Mesenchymal stem cell (in vitro differentiated cells and primary cell): Measurements from ENCODE around the gene ZNG1A.
"Not testable (repeated sequence)": the region's sequence is repeated elsewhere in the genome, so short reads cannot be mapped to it uniquely, and the experiment has no call there.

Experiments
- DNase-seq: peaks from one replicate; pipeline ENCODE4 v3.0.0-alpha.2; 2013
- H2AFZ ChIP-seq: one replicate; pipeline ENCODE4 v1.6.1; 2013; ENCODE audit warnings: low read depth, mild to moderate bottlenecking, control low read depth, inconsistent platforms, low read length, moderate library complexity
- H2AK5ac ChIP-seq: 2 replicates; pipeline ENCODE4 v1.6.1; 2013; ENCODE audit warnings: low read length, moderate library complexity, mild to moderate bottlenecking, inconsistent platforms; ENCODE audit not compliant: severe bottlenecking
- H2BK120ac ChIP-seq: one replicate; pipeline ENCODE4 v1.6.1; 2013; ENCODE audit warnings: low read depth, mild to moderate bottlenecking, inconsistent platforms, low read length, moderate library complexity
- H2BK12ac ChIP-seq, 2 experiments: one replicate each; pipeline ENCODE4 v1.6.1; 2013; ENCODE audit warnings: inconsistent platforms in 2 of 2, low read length in 2 of 2, mild to moderate bottlenecking in 2 of 2, moderate library complexity in 2 of 2, control low read depth in 1 of 2
- H2BK15ac ChIP-seq: one replicate; pipeline ENCODE4 v1.6.1; 2013; ENCODE audit warnings: mild to moderate bottlenecking, low read depth, inconsistent platforms; ENCODE audit not compliant: poor library complexity, severe bottlenecking
- H2BK5ac ChIP-seq: 2 replicates; pipeline ENCODE4 v1.6.1; 2013; ENCODE audit warnings: low read depth, mild to moderate bottlenecking, low read length, control low read depth, inconsistent platforms; ENCODE audit not compliant: poor library complexity, severe bottlenecking
- H3K14ac ChIP-seq, 2 experiments: one replicate each; pipeline ENCODE4 v1.6.1; 2013; ENCODE audit warnings: inconsistent platforms in 2 of 2, low read length in 2 of 2, control low read depth in 1 of 2, mild to moderate bottlenecking in 1 of 2, moderate library complexity in 1 of 2
- H3K18ac ChIP-seq, 2 experiments: one replicate each; pipeline ENCODE4 v1.6.1; 2013; ENCODE audit warnings: inconsistent platforms in 2 of 2, low read length in 2 of 2, control low read depth in 1 of 2, low read depth in 1 of 2, mild to moderate bottlenecking in 1 of 2
- H3K23ac ChIP-seq, 2 experiments: one replicate each; pipeline ENCODE4 v1.6.1; 2013; ENCODE audit warnings: inconsistent platforms in 2 of 2, low read length in 2 of 2, mild to moderate bottlenecking in 2 of 2, moderate library complexity in 2 of 2, control low read depth in 1 of 2
- H3K27ac ChIP-seq: 2 replicates; pipeline ENCODE4 v1.5.1; 2013; ENCODE audit warnings: mild to moderate bottlenecking, moderate library complexity, low read length, control low read depth, inconsistent platforms; ENCODE audit not compliant: poor library complexity, severe bottlenecking
- H3K27me3 ChIP-seq, 2 experiments: 2 replicates each; pipeline versions ENCODE4 v1.6.1 to v1.7.0; 2013; ENCODE audit warnings: low read length in 2 of 2, mild to moderate bottlenecking in 2 of 2, moderate library complexity in 2 of 2, control low read depth in 1 of 2, inconsistent platforms in 1 of 2; ENCODE audit not compliant: control insufficient read depth in 1 of 2, insufficient read depth in 1 of 2
- H3K36me3 ChIP-seq, 2 experiments: 2 replicates each; pipeline versions ENCODE4 v1.6.1 to v1.7.0; 2013; ENCODE audit warnings: low read length in 2 of 2, control low read depth in 1 of 2, inconsistent platforms in 1 of 2, low read depth in 1 of 2, mild to moderate bottlenecking in 1 of 2; ENCODE audit not compliant: insufficient read depth in 2 of 2, control insufficient read depth in 1 of 2
- H3K4ac ChIP-seq, 2 experiments: one replicate each; pipeline ENCODE4 v1.6.1; 2013; ENCODE audit warnings: inconsistent platforms in 2 of 2, low read length in 2 of 2, mild to moderate bottlenecking in 2 of 2, moderate library complexity in 2 of 2, control low read depth in 1 of 2, low read depth in 1 of 2
- H3K4me1 ChIP-seq: 2 replicates; pipeline ENCODE4 v1.6.1; 2013; ENCODE audit warnings: low read depth, low read length, control low read depth; ENCODE audit not compliant: control insufficient read depth, insufficient read depth
- H3K4me2 ChIP-seq: 2 replicates; pipeline ENCODE4 v1.6.1; 2013; ENCODE audit warnings: low read length, mild to moderate bottlenecking, inconsistent platforms; ENCODE audit not compliant: poor library complexity, severe bottlenecking
- H3K4me3 ChIP-seq, 2 experiments: 2 replicates each; pipeline versions ENCODE4 v1.5.1 to v1.7.0; 2013; ENCODE audit warnings: low read length in 2 of 2, mild to moderate bottlenecking in 2 of 2, control low read depth in 1 of 2, low read depth in 1 of 2; ENCODE audit not compliant: insufficient read depth in 1 of 2
- H3K79me1 ChIP-seq: replicated peaks from 2 replicates; pipeline ENCODE4 v1.6.1; 2013; ENCODE audit warnings: mild to moderate bottlenecking, control low read depth, low read length, inconsistent platforms; ENCODE audit not compliant: poor library complexity, severe bottlenecking
- H3K9ac ChIP-seq: 2 replicates; pipeline ENCODE4 v1.7.0; 2013; ENCODE audit warnings: mild to moderate bottlenecking, low read length, moderate library complexity
- H3K9me3 ChIP-seq: 2 replicates; pipeline ENCODE4 v1.7.0; 2013; ENCODE audit warnings: mild to moderate bottlenecking, low read length; ENCODE audit not compliant: control insufficient read depth
- H4K8ac ChIP-seq: one replicate; pipeline ENCODE4 v1.6.1; 2013; ENCODE audit warnings: inconsistent platforms, mild to moderate bottlenecking, low read length, moderate library complexity
- H4K91ac ChIP-seq: one replicate; pipeline ENCODE4 v1.6.1; 2013; ENCODE audit warnings: mild to moderate bottlenecking, low read length, inconsistent platforms
- WGBS: methylation state at CpG from one replicate; pipeline ENCODE4 v1.1.7; 2013; ENCODE audit warnings: mixed read lengths; 5-methylcytosine and 5-hydroxymethylcytosine counted together

The ZNG1A gene

DNA sequence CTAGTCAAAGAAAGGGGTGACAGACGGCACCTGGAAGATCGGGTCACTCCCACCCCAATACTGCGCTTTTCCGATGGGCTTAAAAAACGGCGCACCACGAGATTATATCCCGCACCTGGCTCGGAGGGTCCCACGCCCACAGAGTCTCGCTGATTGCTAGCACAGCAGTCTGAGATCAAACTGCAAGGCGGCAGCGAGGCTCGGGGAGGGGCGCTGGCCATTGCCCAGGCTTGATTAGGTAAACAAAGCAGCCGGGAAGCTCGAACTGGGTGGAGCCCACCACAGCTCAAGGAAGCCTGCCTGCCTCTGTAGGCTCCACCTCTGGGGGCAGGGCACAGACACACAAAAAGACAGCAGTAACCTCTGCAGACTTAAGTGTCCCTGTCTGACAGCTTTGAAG, 39.0 kb downstream of the ZNG1A start:
- not testable (repeated sequence) for H3K23ac ChIP-seq, H3K18ac ChIP-seq, H3K4ac ChIP-seq, H2BK120ac ChIP-seq, H3K4me2 ChIP-seq, DNase-seq, H3K27ac ChIP-seq, H2AK5ac ChIP-seq, H3K4me3 ChIP-seq, H3K4me1 ChIP-seq, H3K9ac ChIP-seq, H2BK15ac ChIP-seq, H3K79me1 ChIP-seq, H3K9me3 ChIP-seq, H2BK12ac ChIP-seq, H3K36me3 ChIP-seq, H2BK5ac ChIP-seq, H3K14ac ChIP-seq, H4K91ac ChIP-seq, H2AFZ ChIP-seq, H3K27me3 ChIP-seq, H4K8ac ChIP-seq
- WGBS: 74% methylated on average over 9 of the region's 17 CpGs

DNA sequence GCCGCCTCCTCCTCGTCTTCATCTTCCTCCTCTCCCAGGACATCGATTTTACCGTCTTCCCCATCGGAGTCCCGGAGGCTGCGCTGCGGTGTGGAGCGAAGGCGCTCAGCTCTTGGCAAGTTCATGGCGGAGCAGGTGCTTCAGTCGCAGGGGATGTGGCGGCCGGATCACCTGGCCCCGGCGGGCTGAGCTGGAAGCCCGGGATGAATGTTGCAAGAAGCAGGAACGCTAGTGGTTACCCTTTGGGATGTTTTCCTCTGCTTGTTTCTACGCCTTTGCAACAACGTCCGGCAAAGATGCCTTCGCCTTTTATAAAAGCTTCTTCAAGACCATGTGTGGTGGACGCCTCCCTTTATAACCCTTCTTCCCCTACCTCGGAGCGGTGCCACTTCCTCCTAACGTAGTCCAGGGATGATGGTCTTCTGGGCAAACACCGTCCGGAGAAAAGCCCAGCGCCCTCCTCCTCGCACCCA, 60.8 kb downstream of the ZNG1A start, which contains the start of gene FOXD4:
Gene FOXD4 (minus strand): TSS at position 423 of the 473 bp plus-strand sequence. CDS start 298 bp downstream, at position 125.
- H3K4me2 ChIP-seq: peak within 1 kb of the TSS; percentile 22
- H3K27ac ChIP-seq, H3K9me3 ChIP-seq, H3K36me3 ChIP-seq, H3K23ac ChIP-seq, H4K8ac ChIP-seq, H2BK15ac ChIP-seq, H2BK5ac ChIP-seq, H3K14ac ChIP-seq, H3K4me3 ChIP-seq, H2BK12ac ChIP-seq, H2AK5ac ChIP-seq, H3K4ac ChIP-seq, H3K18ac ChIP-seq, H3K79me1 ChIP-seq, H3K9ac ChIP-seq, DNase-seq, H4K91ac ChIP-seq, H2BK120ac ChIP-seq, H2AFZ ChIP-seq: not testable (repeated sequence)
- H3K27me3 ChIP-seq: peaks cover 28 to 30% of the 10 kb centered on the region in 2 experiments
- peaks cover 19% of the 10 kb centered on the region for H3K4me1 ChIP-seq
- 19% methylated on average over 18 of the region's 30 CpGs for WGBS

DNA sequence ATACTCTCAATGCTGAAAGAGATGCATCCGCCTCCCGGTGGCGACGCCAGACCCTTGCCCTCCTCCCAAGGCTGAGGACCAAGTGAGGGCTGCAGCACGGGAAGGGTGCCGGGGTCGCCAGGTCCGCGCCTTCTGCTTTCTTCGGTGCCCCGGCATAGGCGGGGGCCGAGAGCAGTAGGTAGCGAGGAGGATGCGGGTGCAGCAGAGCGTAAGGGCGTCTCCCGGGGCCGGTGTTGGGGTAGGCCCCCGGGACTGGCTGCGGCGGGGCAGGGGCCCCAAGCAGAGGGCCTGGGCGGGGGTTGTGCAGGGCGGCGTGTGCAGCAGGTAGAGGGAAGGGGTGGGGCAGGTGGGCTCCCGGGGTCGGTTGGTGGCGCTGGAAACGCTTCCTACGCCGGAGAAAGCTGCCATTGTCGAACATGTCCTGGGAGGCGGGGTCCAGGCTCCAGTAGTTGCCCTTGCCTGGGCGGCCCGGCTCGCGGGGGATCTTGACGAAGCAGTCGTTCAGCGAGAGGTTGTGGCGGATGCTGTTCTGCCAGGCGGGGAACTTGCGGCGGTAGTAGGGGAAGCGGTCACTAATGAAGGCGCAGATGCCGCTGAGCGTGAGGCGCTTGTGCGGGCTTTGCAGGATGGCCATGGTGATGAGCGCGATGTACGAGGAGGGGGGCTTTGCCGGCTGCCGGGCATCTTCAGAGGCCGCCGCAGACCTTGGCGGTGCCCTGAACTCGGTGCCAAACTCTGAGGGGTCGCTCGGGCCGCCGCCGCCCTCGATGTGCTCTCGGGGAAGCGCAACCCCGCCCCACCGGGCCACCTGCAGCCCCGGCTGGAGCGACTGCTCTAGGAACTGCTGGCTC, 61.5 kb downstream of the ZNG1A start:
- WGBS: 3% methylated on average over 14 of the region's 71 CpGs
- H2BK120ac ChIP-seq, H2AFZ ChIP-seq, H3K9me3 ChIP-seq, H3K9ac ChIP-seq, H2BK12ac ChIP-seq, H3K79me1 ChIP-seq, H3K23ac ChIP-seq, H3K4me3 ChIP-seq, H3K36me3 ChIP-seq, H3K4ac ChIP-seq, H2BK5ac ChIP-seq, H3K14ac ChIP-seq, H2AK5ac ChIP-seq, DNase-seq, H3K18ac ChIP-seq, H2BK15ac ChIP-seq, H4K91ac ChIP-seq, H4K8ac ChIP-seq, H3K27ac ChIP-seq: not testable (repeated sequence)
- Histone ChIP-seq H3K27me3 (peaks cover 31 to 37% of the 10 kb centered on the region in 2 experiments), H3K4me1 (peaks cover 19% of the 10 kb centered on the region), H3K4me2 (peak overlapping the region; percentile 22)

DNA sequence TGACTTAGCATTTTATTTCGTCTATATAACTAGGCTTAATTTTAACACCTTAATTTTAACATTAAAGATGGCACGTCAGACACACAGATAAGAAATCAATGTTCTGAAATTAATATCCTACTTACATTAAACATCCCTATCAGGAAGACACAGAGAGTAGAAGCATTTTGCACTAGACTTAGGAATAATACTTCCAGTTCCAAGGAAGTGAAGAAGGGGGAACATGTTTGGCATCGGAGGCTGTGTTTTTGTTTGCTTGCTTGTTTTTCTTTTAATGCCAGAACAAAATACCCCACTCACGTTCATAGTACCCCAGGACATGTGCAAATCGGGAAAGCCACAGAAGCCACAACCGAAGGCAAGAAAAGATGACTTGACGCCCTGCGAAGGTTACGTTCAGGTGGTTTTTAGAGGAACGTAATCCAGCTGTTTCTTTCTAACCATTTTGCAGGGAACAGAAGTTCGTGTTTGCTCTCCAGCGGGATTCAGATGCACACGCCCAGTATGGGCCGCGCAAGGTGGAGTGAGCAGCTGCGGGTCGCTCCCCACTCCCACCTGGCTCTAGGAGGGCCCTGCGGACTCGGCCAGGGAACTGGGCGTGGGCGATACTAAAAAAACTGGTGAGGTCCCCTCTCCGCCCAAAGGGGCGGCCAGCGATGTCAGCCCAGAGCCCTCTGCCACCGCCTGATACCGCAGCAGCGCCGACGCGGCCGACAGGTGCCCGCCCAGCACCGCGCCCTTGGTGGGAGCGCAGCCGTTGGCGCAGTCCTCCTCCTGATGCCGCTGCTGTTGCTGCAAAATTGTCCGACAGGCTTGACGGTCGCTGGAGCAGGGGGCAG, 62.4 kb downstream of the ZNG1A start:
- H3K4me3 ChIP-seq, H3K14ac ChIP-seq, DNase-seq, H2AFZ ChIP-seq, H4K91ac ChIP-seq, H3K27ac ChIP-seq, H3K4ac ChIP-seq, H3K36me3 ChIP-seq, H3K18ac ChIP-seq, H3K4me2 ChIP-seq, H3K9ac ChIP-seq, H3K79me1 ChIP-seq, H4K8ac ChIP-seq, H2BK5ac ChIP-seq, H2BK15ac ChIP-seq, H2AK5ac ChIP-seq, H3K9me3 ChIP-seq, H2BK12ac ChIP-seq, H3K23ac ChIP-seq, H2BK120ac ChIP-seq: not testable (repeated sequence)
- Histone ChIP-seq H3K4me1 (peaks cover 19% of the 10 kb centered on the region), H3K27me3 (peaks cover 31 to 39% of the 10 kb centered on the region in 2 experiments)
- 3% methylated on average over 22 of the region's 41 CpGs for WGBS
